Measurements from ENCODE around the gene TSPEAR. TPM values are rescaled to one million over a fixed set of nuclear protein-coding genes. Genes with fewer than 3 reads are reported as not detected.
A peak's percentile ranks its signal among the peaks of the same experiment; 100 is the strongest.

The TSPEAR gene
- total RNA-seq, 2 experiments from 2014 or later: not detected

DNA sequence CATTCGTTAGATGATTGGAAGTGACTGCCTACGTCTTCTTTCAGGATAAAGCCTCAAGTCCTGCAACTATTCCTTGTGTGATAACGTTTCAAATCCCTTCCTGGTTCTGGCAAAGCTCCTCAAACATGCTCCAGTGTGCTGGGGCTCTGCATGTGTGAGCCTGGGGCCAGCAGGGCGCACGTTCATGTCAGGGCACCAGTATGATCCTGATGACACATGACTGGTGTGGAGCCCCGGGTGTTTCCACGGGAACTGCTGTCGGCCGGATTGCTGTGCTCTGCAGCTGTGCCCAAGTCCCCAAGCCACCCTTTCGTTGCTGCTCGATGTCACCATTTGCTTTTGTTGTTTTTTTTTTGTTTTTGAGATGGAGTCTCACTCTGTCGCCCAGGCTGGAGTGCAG lies 192.7 kb downstream of the TSPEAR start:
- no peak for DNase-seq (ENCODE audit: low spot score)
- Histone ChIP-seq H3K9me2 (ENCODE audit: insufficient read depth, low read length) (no peaks in the 10 kb centered on the region), H2AFZ (ENCODE audit: low read length) (no peak overlapping the region), H3K4me3 (ENCODE audit: low read depth, low read length, poor library complexity, severe bottlenecking) (no peak overlapping the region), H3K4me2 (ENCODE audit: low read length) (no peak overlapping the region), H3K79me2 (ENCODE audit: insufficient read depth, low read depth, low read length) (no peaks in the 10 kb centered on the region), H3K4me1 (ENCODE audit: insufficient read depth, low read length, poor library complexity, severe bottlenecking) (no peaks in the 10 kb centered on the region), H4K20me1 (ENCODE audit: insufficient read depth, low read length) (no peaks in the 10 kb centered on the region), H3K27ac (ENCODE audit: low read depth, low read length, poor library complexity, severe bottlenecking) (no peak overlapping the region), H3K36me3 (ENCODE audit: insufficient read depth, low read length) (no peaks in the 10 kb centered on the region), H3K9me3 (ENCODE audit: low read length) (no peaks in the 10 kb centered on the region)
- CTCF ChIA-PET (ENCODE audit: unreplicated experiment): no interaction called here
- POLR2A ChIA-PET: no interaction called here
- TF ChIP-seq EZH2phosphoT487 (IDR thresholded peaks at IDR 0.05; ENCODE audit: borderline replicate concordance, low read depth, low read length) (no peak), CTCF (conservative IDR thresholded peaks at IDR 0.05; ENCODE audit: low read length) (no peak)
- BruUV-seq (replicated peaks): no TSS peak
- intact Hi-C loops (cut with micrococcal nuclease; ENCODE audit: unreplicated experiment): no loop called here

GRCh38 chr21:44517175-44517899 lies 194.0 kb downstream of the TSPEAR start:
- no TSS peak for BruUV-seq (replicated peaks)

More at GRCh38 chr21:44517175-44517899, 194.0 kb downstream of the TSPEAR start:
- no peaks in the 10 kb centered on the region for H3K4me1 ChIP-seq (ENCODE audit: insufficient read depth, low read length, poor library complexity, severe bottlenecking)
- no peaks in the 10 kb centered on the region for H3K79me2 ChIP-seq (ENCODE audit: insufficient read depth, low read depth, low read length)
- H3K9me3 ChIP-seq (ENCODE audit: low read length): no peaks in the 10 kb centered on the region
- intact Hi-C loops (cut with micrococcal nuclease; ENCODE audit: unreplicated experiment): no loop called here
- H2AFZ ChIP-seq (ENCODE audit: low read length): peak overlapping the region; percentile 56; the same call in 1 of the 2 replicates
- no peaks in the 10 kb centered on the region for H3K36me3 ChIP-seq (ENCODE audit: insufficient read depth, low read length)
- peak overlapping the region; percentile 21 for H3K4me3 ChIP-seq (ENCODE audit: low read depth, low read length, poor library complexity, severe bottlenecking)
- no peaks in the 10 kb centered on the region for H4K20me1 ChIP-seq (ENCODE audit: insufficient read depth, low read length)
- H3K9me2 ChIP-seq (ENCODE audit: insufficient read depth, low read length): no peaks in the 10 kb centered on the region
- no peak overlapping the region for H3K4me2 ChIP-seq (ENCODE audit: low read length)
- ChIA-PET CTCF (ENCODE audit: unreplicated experiment) (interaction anchor here (0.6 kb wide), 1 partner anchor 346 kb away, joined by 3 read pairs; no protein-coding TSS in a partner anchor), POLR2A (interaction anchor here (0.5 kb wide), 1 partner anchor 56 kb away, joined by 4 read pairs; no protein-coding TSS in a partner anchor)
- TF ChIP-seq CTCF (conservative IDR thresholded peaks at IDR 0.05; ENCODE audit: low read length): no peak
- no peak for TF ChIP-seq EZH2phosphoT487 (IDR thresholded peaks at IDR 0.05; ENCODE audit: borderline replicate concordance, low read depth, low read length)
- DNase-seq (ENCODE audit: low spot score): peak; percentile 61
- H3K27ac ChIP-seq (ENCODE audit: low read depth, low read length, poor library complexity, severe bottlenecking): no peak overlapping the region

Measured in OCI-LY7 (cell line).